ENCODE measurements around the gene RAD50.

The RAD50 gene

GRCh38 chr5:132589467-132589866 is 32.7 kb downstream of the RAD50 start:
- Histone ChIP-seq H3K4me1 (ENCODE audit: control insufficient read depth, insufficient read depth, low read depth, low read length) (no peaks in the 10 kb centered on the region), H3K4me3 (ENCODE audit: insufficient read depth in 1 of 2, low read depth in 1 of 2, low read length in 2 of 2) (no peak overlapping the region), H3K18ac (ENCODE audit: low read depth in 1 of 2, low read length in 2 of 2) (no peak overlapping the region), H2BK12ac (ENCODE audit: low read length in 2 of 2) (no peak overlapping the region), H3K23ac (ENCODE audit: low read length in 2 of 2) (no peak overlapping the region), H2AFZ (ENCODE audit: low read depth, low read length) (no peak overlapping the region), H3K36me3 (ENCODE audit: control insufficient read depth in 1 of 2, insufficient read depth in 2 of 2, low read depth in 1 of 2, low read length in 2 of 2) (peaks cover 3 to 86% of the 10 kb centered on the region in 2 experiments), H3K9me3 (ENCODE audit: control insufficient read depth, low read length) (no peaks in the 10 kb centered on the region), H3K14ac (ENCODE audit: low read length in 2 of 2) (no peak overlapping the region), H3K9ac (ENCODE audit: low read length) (no peak overlapping the region), H2BK120ac (ENCODE audit: low read depth, low read length) (no peak overlapping the region), H2BK15ac (ENCODE audit: low read depth, poor library complexity, severe bottlenecking) (no peak overlapping the region), H2BK5ac (ENCODE audit: low read depth, low read length, poor library complexity, severe bottlenecking) (no peak overlapping the region), H3K4me2 (ENCODE audit: low read length, poor library complexity, severe bottlenecking) (no peak overlapping the region), H4K8ac (ENCODE audit: low read length) (no peak overlapping the region), H3K27me3 (ENCODE audit: control insufficient read depth in 1 of 2, insufficient read depth in 1 of 2, low read length in 2 of 2) (no peaks in the 10 kb centered on the region), H2AK5ac (ENCODE audit: low read length, severe bottlenecking) (no peak overlapping the region), H3K27ac (ENCODE audit: low read length, poor library complexity, severe bottlenecking) (no peak overlapping the region), H4K91ac (ENCODE audit: low read length) (no peak overlapping the region), H3K4ac (ENCODE audit: low read depth in 1 of 2, low read length in 2 of 2) (no peak overlapping the region), H3K79me1 (replicated peaks; ENCODE audit: low read length, poor library complexity, severe bottlenecking) (peaks cover 7% of the 10 kb centered on the region)
- WGBS, result no CpG with 5 or more reads among the region's 1 CpG
- no peak for DNase-seq

DNA sequence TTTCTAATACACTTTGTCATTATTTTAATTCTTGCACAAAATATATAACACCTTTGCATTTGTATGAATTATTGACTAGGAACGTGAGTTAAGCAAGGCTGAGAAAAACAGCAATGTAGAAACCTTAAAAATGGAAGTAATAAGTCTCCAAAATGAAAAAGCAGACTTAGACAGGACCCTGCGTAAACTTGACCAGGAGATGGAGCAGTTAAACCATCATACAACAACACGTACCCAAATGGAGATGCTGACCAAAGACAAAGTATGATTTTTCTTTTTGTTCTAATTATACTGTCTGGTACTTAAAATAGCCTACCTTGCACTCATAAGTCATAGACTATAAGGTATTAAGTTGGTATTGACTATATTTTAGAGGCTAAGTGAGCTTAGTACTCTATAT is 34.4 kb downstream of the RAD50 start:
- Histone ChIP-seq H3K4me1 (ENCODE audit: control insufficient read depth, insufficient read depth, low read depth, low read length) (no peaks in the 10 kb centered on the region), H2BK12ac (ENCODE audit: low read length in 2 of 2) (no peak overlapping the region), H3K27ac (ENCODE audit: low read length, poor library complexity, severe bottlenecking) (no peak overlapping the region), H3K79me1 (replicated peaks; ENCODE audit: low read length, poor library complexity, severe bottlenecking) (peaks cover 7% of the 10 kb centered on the region), H3K4ac (ENCODE audit: low read depth in 1 of 2, low read length in 2 of 2) (no peak overlapping the region), H3K36me3 (ENCODE audit: control insufficient read depth in 1 of 2, insufficient read depth in 2 of 2, low read depth in 1 of 2, low read length in 2 of 2) (peaks cover 6 to 86% of the 10 kb centered on the region in 2 experiments), H4K8ac (ENCODE audit: low read length) (no peak overlapping the region), H2BK15ac (ENCODE audit: low read depth, poor library complexity, severe bottlenecking) (no peak overlapping the region), H3K18ac (ENCODE audit: low read depth in 1 of 2, low read length in 2 of 2) (no peak overlapping the region), H2AFZ (ENCODE audit: low read depth, low read length) (no peak overlapping the region), H3K14ac (ENCODE audit: low read length in 2 of 2) (no peak overlapping the region), H3K27me3 (ENCODE audit: control insufficient read depth in 1 of 2, insufficient read depth in 1 of 2, low read length in 2 of 2) (no peaks in the 10 kb centered on the region), H3K4me2 (ENCODE audit: low read length, poor library complexity, severe bottlenecking) (no peak overlapping the region), H3K23ac (ENCODE audit: low read length in 2 of 2) (no peak overlapping the region), H3K9ac (ENCODE audit: low read length) (no peak overlapping the region), H3K4me3 (ENCODE audit: insufficient read depth in 1 of 2, low read depth in 1 of 2, low read length in 2 of 2) (no peak overlapping the region), H3K9me3 (ENCODE audit: control insufficient read depth, low read length) (no peaks in the 10 kb centered on the region), H2AK5ac (ENCODE audit: low read length, severe bottlenecking) (no peak overlapping the region), H2BK5ac (ENCODE audit: low read depth, low read length, poor library complexity, severe bottlenecking) (no peak overlapping the region), H2BK120ac (ENCODE audit: low read depth, low read length) (no peak overlapping the region), H4K91ac (ENCODE audit: low read length) (no peak overlapping the region)
- WGBS, result 92% methylated on average over 2 of the region's 3 CpGs
- peak; percentile 32 for DNase-seq

- Histone ChIP-seq H3K9me3 (ENCODE audit: control insufficient read depth, low read length) (no peaks in the 10 kb centered on the region), H2BK12ac (ENCODE audit: low read length in 2 of 2) (no peak overlapping the region), H2AFZ (ENCODE audit: low read depth, low read length) (no peak overlapping the region), H3K9ac (ENCODE audit: low read length) (no peak overlapping the region), H2BK15ac (ENCODE audit: low read depth, poor library complexity, severe bottlenecking) (no peak overlapping the region), H4K8ac (ENCODE audit: low read length) (no peak overlapping the region), H3K4me2 (ENCODE audit: low read length, poor library complexity, severe bottlenecking) (no peak overlapping the region), H4K91ac (ENCODE audit: low read length) (no peak overlapping the region), H2BK120ac (ENCODE audit: low read depth, low read length) (no peak overlapping the region), H2AK5ac (ENCODE audit: low read length, severe bottlenecking) (no peak overlapping the region), H3K23ac (ENCODE audit: low read length in 2 of 2) (no peak overlapping the region), H3K4me1 (ENCODE audit: control insufficient read depth, insufficient read depth, low read depth, low read length) (no peaks in the 10 kb centered on the region), H3K27ac (ENCODE audit: low read length, poor library complexity, severe bottlenecking) (no peak overlapping the region), H3K18ac (ENCODE audit: low read depth in 1 of 2, low read length in 2 of 2) (no peak overlapping the region), H3K36me3 (ENCODE audit: control insufficient read depth in 1 of 2, insufficient read depth in 2 of 2, low read depth in 1 of 2, low read length in 2 of 2) (peaks cover 10 to 86% of the 10 kb centered on the region in 2 experiments), H2BK5ac (ENCODE audit: low read depth, low read length, poor library complexity, severe bottlenecking) (no peak overlapping the region), H3K4ac (ENCODE audit: low read depth in 1 of 2, low read length in 2 of 2) (no peak overlapping the region), H3K14ac (ENCODE audit: low read length in 2 of 2) (no peak overlapping the region), H3K4me3 (ENCODE audit: insufficient read depth in 1 of 2, low read depth in 1 of 2, low read length in 2 of 2) (no peak overlapping the region), H3K79me1 (replicated peaks; ENCODE audit: low read length, poor library complexity, severe bottlenecking) (peaks cover 10% of the 10 kb centered on the region), H3K27me3 (ENCODE audit: control insufficient read depth in 1 of 2, insufficient read depth in 1 of 2, low read length in 2 of 2) (no peaks in the 10 kb centered on the region)
- no peak for DNase-seq
- WGBS, result 100% methylated on average over 2 of the region's 2 CpGs
These were observed 35.7 kb downstream of the RAD50 start for GRCh38 chr5:132592521-132592920.

DNA sequence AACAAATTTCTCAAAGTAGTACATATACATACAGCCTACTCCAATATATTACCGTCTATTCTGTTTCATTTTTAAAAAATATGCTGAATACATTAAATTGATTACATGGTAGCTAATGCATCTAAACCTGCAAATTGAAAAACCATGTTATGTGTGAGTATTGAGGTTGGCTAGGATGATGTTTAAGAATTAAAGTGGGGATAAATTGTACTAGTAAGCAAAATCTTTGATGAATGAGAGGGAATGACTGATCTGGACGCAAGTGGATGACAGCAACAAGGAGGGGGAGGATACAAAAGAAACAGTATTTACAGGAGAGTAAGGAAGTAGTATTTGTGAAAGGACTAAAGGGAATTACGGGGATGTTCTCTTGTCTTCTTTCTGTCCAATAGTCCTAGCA is 37.4 kb downstream of the RAD50 start:
- peaks cover 10% of the 10 kb centered on the region for H3K79me1 ChIP-seq (replicated peaks; ENCODE audit: low read length, poor library complexity, severe bottlenecking)
- H2BK12ac ChIP-seq (ENCODE audit: low read length in 2 of 2), result no peak overlapping the region
- H3K18ac ChIP-seq (ENCODE audit: low read depth in 1 of 2, low read length in 2 of 2), result no peak overlapping the region
- H2AFZ ChIP-seq (ENCODE audit: low read depth, low read length), result no peak overlapping the region
- H4K8ac ChIP-seq (ENCODE audit: low read length), result no peak overlapping the region
- no peak overlapping the region for H3K4me3 ChIP-seq (ENCODE audit: insufficient read depth in 1 of 2, low read depth in 1 of 2, low read length in 2 of 2)
- DNase-seq, result no peak
- H2BK120ac ChIP-seq (ENCODE audit: low read depth, low read length), result no peak overlapping the region
- H3K9ac ChIP-seq (ENCODE audit: low read length), result no peak overlapping the region
- no peak overlapping the region for H3K14ac ChIP-seq (ENCODE audit: low read length in 2 of 2)
- no peaks in the 10 kb centered on the region for H3K27me3 ChIP-seq (ENCODE audit: control insufficient read depth in 1 of 2, insufficient read depth in 1 of 2, low read length in 2 of 2)
- H2BK5ac ChIP-seq (ENCODE audit: low read depth, low read length, poor library complexity, severe bottlenecking), result no peak overlapping the region
- no peak overlapping the region for H2BK15ac ChIP-seq (ENCODE audit: low read depth, poor library complexity, severe bottlenecking)
- no peak overlapping the region for H2AK5ac ChIP-seq (ENCODE audit: low read length, severe bottlenecking)
- H3K4me2 ChIP-seq (ENCODE audit: low read length, poor library complexity, severe bottlenecking), result no peak overlapping the region
- 91% methylated on average over 1 of the region's 3 CpGs for WGBS
- H3K4me1 ChIP-seq (ENCODE audit: control insufficient read depth, insufficient read depth, low read depth, low read length), result no peaks in the 10 kb centered on the region
- no peaks in the 10 kb centered on the region for H3K9me3 ChIP-seq (ENCODE audit: control insufficient read depth, low read length)
- H3K23ac ChIP-seq (ENCODE audit: low read length in 2 of 2), result no peak overlapping the region
- H4K91ac ChIP-seq (ENCODE audit: low read length), result no peak overlapping the region
- no peak overlapping the region for H3K4ac ChIP-seq (ENCODE audit: low read depth in 1 of 2, low read length in 2 of 2)
- H3K36me3 ChIP-seq (ENCODE audit: control insufficient read depth in 1 of 2, insufficient read depth in 2 of 2, low read depth in 1 of 2, low read length in 2 of 2), result peaks cover 17 to 84% of the 10 kb centered on the region in 2 experiments
- no peak overlapping the region for H3K27ac ChIP-seq (ENCODE audit: low read length, poor library complexity, severe bottlenecking)
